ENCODE data around the gene NR6A1. TPM values are rescaled to one million over a fixed set of nuclear protein-coding genes. Genes with fewer than 3 reads are reported as not detected.

NR6A1 gene
- total RNA-seq, 2 experiments from 2014 or later, result 17.5 to 23.0 TPM

GRCh38 chr9:124795881-124796431 is 24.8 kb upstream of the NR6A1 start:
- Histone ChIP-seq H3K4me1 (ENCODE audit: insufficient read depth, low read length, poor library complexity, severe bottlenecking) (peaks cover 5% of the 10 kb centered on the region), H3K36me3 (ENCODE audit: insufficient read depth, low read length) (no peaks in the 10 kb centered on the region), H2AFZ (ENCODE audit: low read length) (no peak overlapping the region), H3K9me3 (ENCODE audit: low read length) (no peaks in the 10 kb centered on the region), H4K20me1 (ENCODE audit: insufficient read depth, low read length) (no peaks in the 10 kb centered on the region), H3K79me2 (ENCODE audit: insufficient read depth, low read depth, low read length) (no peaks in the 10 kb centered on the region), H3K9me2 (ENCODE audit: insufficient read depth, low read length) (no peaks in the 10 kb centered on the region), H3K27ac (ENCODE audit: low read depth, low read length, poor library complexity, severe bottlenecking) (no peak overlapping the region), H3K4me3 (ENCODE audit: low read depth, low read length, poor library complexity, severe bottlenecking) (no peak overlapping the region), H3K4me2 (ENCODE audit: low read length) (no peak overlapping the region)
- TF ChIP-seq EZH2phosphoT487 (IDR thresholded peaks at IDR 0.05; ENCODE audit: borderline replicate concordance, low read depth, low read length) (no peak), CTCF (conservative IDR thresholded peaks at IDR 0.05; ENCODE audit: low read length) (no peak)
- CTCF ChIA-PET (ENCODE audit: unreplicated experiment), result no interaction called here
- intact Hi-C loops (cut with micrococcal nuclease; ENCODE audit: unreplicated experiment), result no loop called here
- POLR2A ChIA-PET, result interaction anchor here (0.6 to 0.7 kb wide), 2 partner anchors 13 to 67 kb away, joined by 3 to 4 read pairs; no protein-coding TSS in a partner anchor
- BruUV-seq (replicated peaks), result no TSS peak
- no peak for DNase-seq (ENCODE audit: low spot score)

- H3K4me3 ChIP-seq (ENCODE audit: low read depth, low read length, poor library complexity, severe bottlenecking), result no peak overlapping the region
- peaks cover 8% of the 10 kb centered on the region for H3K4me1 ChIP-seq (ENCODE audit: insufficient read depth, low read length, poor library complexity, severe bottlenecking)
- intact Hi-C loops (cut with micrococcal nuclease; ENCODE audit: unreplicated experiment), result no loop called here
- H3K79me2 ChIP-seq (ENCODE audit: insufficient read depth, low read depth, low read length), result no peaks in the 10 kb centered on the region
- BruUV-seq (replicated peaks), result no TSS peak
- no peaks in the 10 kb centered on the region for H4K20me1 ChIP-seq (ENCODE audit: insufficient read depth, low read length)
- no peaks in the 10 kb centered on the region for H3K36me3 ChIP-seq (ENCODE audit: insufficient read depth, low read length)
- ChIA-PET CTCF (ENCODE audit: unreplicated experiment) (no interaction called here), POLR2A (interaction anchor here (0.6 kb wide), 1 partner anchor 68 kb away, joined by 4 read pairs; no protein-coding TSS in a partner anchor)
- TF ChIP-seq EZH2phosphoT487 (IDR thresholded peaks at IDR 0.05; ENCODE audit: borderline replicate concordance, low read depth, low read length), result no peak
- TF ChIP-seq CTCF (conservative IDR thresholded peaks at IDR 0.05; ENCODE audit: low read length), result 0 out of 2 replicates have a peak, but pooled peaks have one; percentile 28
- no peak overlapping the region for H2AFZ ChIP-seq (ENCODE audit: low read length)
- no peaks in the 10 kb centered on the region for H3K9me2 ChIP-seq (ENCODE audit: insufficient read depth, low read length)
- no peak for DNase-seq (ENCODE audit: low spot score)
- no peak overlapping the region for H3K4me2 ChIP-seq (ENCODE audit: low read length)
- no peak overlapping the region for H3K27ac ChIP-seq (ENCODE audit: low read depth, low read length, poor library complexity, severe bottlenecking)
- H3K9me3 ChIP-seq (ENCODE audit: low read length), result no peaks in the 10 kb centered on the region
Observed at GRCh38 chr9:124794902-124795491, 23.9 kb upstream of the NR6A1 start.

DNA sequence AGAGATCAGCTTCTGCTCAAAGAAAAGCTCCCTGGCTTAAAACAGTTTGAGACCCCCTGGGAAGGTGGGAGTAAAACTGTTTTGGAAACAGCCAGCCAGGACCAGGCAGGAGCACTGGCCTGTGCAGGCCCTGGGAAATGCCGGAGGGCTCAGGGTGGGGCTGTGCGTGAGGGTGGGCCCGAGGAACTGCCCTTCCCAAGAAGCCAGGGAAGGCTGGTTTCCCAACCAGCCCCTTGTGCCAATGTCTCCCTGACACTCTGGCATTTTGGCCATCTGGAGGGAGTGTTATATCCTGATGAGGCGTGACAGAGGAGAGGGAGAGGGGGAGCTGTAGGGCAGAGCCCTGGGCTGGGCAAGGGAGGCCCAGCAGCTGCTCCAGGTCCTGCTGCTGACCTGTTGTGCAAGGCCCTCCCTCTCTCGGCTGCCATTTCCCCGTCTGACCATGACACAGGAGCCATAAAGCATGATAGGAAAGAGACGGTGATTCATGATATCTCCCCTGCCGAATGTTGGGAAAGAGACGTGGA is 22.0 kb upstream of the NR6A1 start:
- intact Hi-C loops (cut with micrococcal nuclease; ENCODE audit: unreplicated experiment), result no loop called here
- H2AFZ ChIP-seq (ENCODE audit: low read length), result no peak overlapping the region
- no peak for DNase-seq (ENCODE audit: low spot score)
- no peaks in the 10 kb centered on the region for H4K20me1 ChIP-seq (ENCODE audit: insufficient read depth, low read length)
- TF ChIP-seq EZH2phosphoT487 (IDR thresholded peaks at IDR 0.05; ENCODE audit: borderline replicate concordance, low read depth, low read length), result no peak
- H3K27ac ChIP-seq (ENCODE audit: low read depth, low read length, poor library complexity, severe bottlenecking), result no peak overlapping the region
- H3K9me3 ChIP-seq (ENCODE audit: low read length), result no peaks in the 10 kb centered on the region
- ChIA-PET POLR2A (no interaction called here), CTCF (ENCODE audit: unreplicated experiment) (no interaction called here)
- no peak overlapping the region for H3K4me2 ChIP-seq (ENCODE audit: low read length)
- H3K79me2 ChIP-seq (ENCODE audit: insufficient read depth, low read depth, low read length), result no peaks in the 10 kb centered on the region
- H3K36me3 ChIP-seq (ENCODE audit: insufficient read depth, low read length), result no peaks in the 10 kb centered on the region
- H3K4me1 ChIP-seq (ENCODE audit: insufficient read depth, low read length, poor library complexity, severe bottlenecking), result peaks cover 8% of the 10 kb centered on the region
- no peak overlapping the region for H3K4me3 ChIP-seq (ENCODE audit: low read depth, low read length, poor library complexity, severe bottlenecking)
- BruUV-seq (replicated peaks), result no TSS peak
- H3K9me2 ChIP-seq (ENCODE audit: insufficient read depth, low read length), result no peaks in the 10 kb centered on the region
